DND-41 (cell line): ENCODE results near the gene SLFN11.

Source experiments
- ATAC-seq: fragments of 200-7000 bp; cut with Tn5 transposase; 3 replicates; pipeline ENCODE4 v1.9.1; 2021; ENCODE audit warnings: low read depth; ENCODE audit not compliant: insufficient read depth
- DNase-seq: peaks from one replicate; pipeline ENCODE4 v3.0.0-alpha.2; 2020
- H2AFZ ChIP-seq: 2 replicates; pipeline ENCODE4 v1.6.0; 2012; ENCODE audit warnings: low read depth, low read length
- H3K27ac ChIP-seq: 2 replicates; pipeline ENCODE4 v1.5.1; 2012; ENCODE audit warnings: low read length, inconsistent platforms
- H3K27me3 ChIP-seq: fragments of 200-600 bp; sonication (generic); 2 replicates; pipeline ENCODE4 v1.6.0; 2012; ENCODE audit warnings: low read length, mild to moderate bottlenecking, inconsistent platforms; ENCODE audit not compliant: insufficient read depth, poor library complexity
- H3K36me3 ChIP-seq: 2 replicates; pipeline ENCODE4 v1.5.1; 2012; ENCODE audit warnings: low read length, inconsistent platforms; ENCODE audit not compliant: insufficient read depth
- H3K4me1 ChIP-seq: 2 replicates; pipeline ENCODE4 v1.5.1; 2012; ENCODE audit warnings: mild to moderate bottlenecking, low read length; ENCODE audit not compliant: insufficient read depth
- H3K4me2 ChIP-seq: 2 replicates; pipeline ENCODE4 v1.6.0; 2012; ENCODE audit warnings: mild to moderate bottlenecking, moderate library complexity, low read length, inconsistent platforms; ENCODE audit not compliant: insufficient read depth
- H3K4me3 ChIP-seq, 2 experiments: fragments of 200-600 bp in 1 of 2; shearing (Covaris generic) in 1 of 2; 2 replicates each; pipeline ENCODE4 v1.5.1; 2012 to 2016; ENCODE audit warnings: inconsistent platforms in 2 of 2, low read length in 2 of 2, mild to moderate bottlenecking in 2 of 2, low read depth in 1 of 2, moderate library complexity in 1 of 2
- H3K79me2 ChIP-seq: 2 replicates; pipeline ENCODE4 v1.6.0; 2012; ENCODE audit warnings: low read length, inconsistent platforms; ENCODE audit not compliant: insufficient read depth
- H3K9ac ChIP-seq: 2 replicates; pipeline ENCODE4 v1.6.0; 2012; ENCODE audit warnings: low read depth, mild to moderate bottlenecking, inconsistent platforms, low read length, moderate library complexity
- H3K9me3 ChIP-seq: 2 replicates; pipeline ENCODE4 v1.5.1; 2012; ENCODE audit warnings: low read length, moderate library complexity, mild to moderate bottlenecking, inconsistent platforms; ENCODE audit not compliant: insufficient read depth, severe bottlenecking
- H4K20me1 ChIP-seq: 2 replicates; pipeline ENCODE4 v1.6.0; 2012; ENCODE audit warnings: low read length; ENCODE audit not compliant: insufficient read depth
- EZH2 ChIP-seq: IDR thresholded peaks from 3 replicates; pipeline ENCODE4 v1.6.1; 2012; ENCODE audit warnings: borderline replicate concordance, low read depth, mild to moderate bottlenecking, moderate library complexity, low read length, inconsistent platforms; ENCODE audit not compliant: severe bottlenecking
- TF ChIP-seq, protein P1 (sequence below): IDR thresholded peaks from 2 replicates; pipeline ENCODE4 v1.5.1; 2012; ENCODE audit warnings: borderline replicate concordance, low read length, moderate library complexity, mild to moderate bottlenecking; ENCODE audit not compliant: poor library complexity, severe bottlenecking; ENCODE audit errors: extremely low read depth

The SLFN11 gene

DNA sequence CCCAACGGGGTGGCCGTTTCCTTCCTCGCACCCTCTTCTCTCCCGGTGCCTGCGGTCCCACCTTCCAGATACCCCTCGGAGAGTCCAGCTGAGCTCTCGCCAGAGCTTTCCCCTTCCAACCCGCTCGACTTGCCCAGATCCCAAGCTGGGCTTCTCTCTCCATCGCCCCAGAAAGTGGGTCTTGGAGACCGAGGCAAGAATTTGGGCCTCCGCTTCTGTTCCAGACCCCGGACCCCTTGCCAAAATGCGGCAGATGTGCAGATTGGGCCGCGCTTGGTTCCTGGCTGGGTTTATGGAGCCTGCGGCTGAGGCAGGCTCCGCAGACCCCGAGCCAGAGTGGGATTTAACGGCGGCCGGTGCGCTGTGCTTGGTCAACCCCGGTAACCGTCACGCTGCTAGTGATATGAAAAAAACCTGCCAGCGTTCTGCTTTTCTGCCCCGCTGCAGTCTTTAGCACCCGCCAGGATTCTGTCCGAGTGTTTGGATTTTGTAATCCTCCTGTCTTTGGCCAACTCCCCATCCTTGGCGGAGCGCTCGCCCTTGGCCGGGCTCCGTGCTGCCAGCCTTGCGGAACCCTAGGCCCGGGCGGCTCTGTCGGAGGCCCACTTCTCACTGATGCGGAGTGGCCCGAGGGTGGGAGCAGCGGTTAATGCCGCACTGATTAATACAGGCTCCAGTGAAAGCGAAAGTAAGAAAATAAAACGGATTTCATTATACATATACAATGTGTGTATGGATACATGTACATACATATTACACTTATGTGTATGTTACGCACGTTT lies 754 bp upstream of the SLFN11 start:
- peak overlapping the region; percentile 81 to 89 for H3K4me3 ChIP-seq
- H4K20me1 ChIP-seq, result peaks cover 5% of the 10 kb centered on the region; the same call in 1 of the 2 replicates
- peaks cover 10% of the 10 kb centered on the region for H3K36me3 ChIP-seq
- H3K27ac ChIP-seq, result peak overlapping the region; percentile 97
- peak overlapping the region; percentile 77 for H3K4me2 ChIP-seq
- DNase-seq (peak; percentile 72), ATAC-seq (peak; percentile 66)
- H3K9me3 ChIP-seq, result no peaks in the 10 kb centered on the region
- peak overlapping the region; percentile 83 for H2AFZ ChIP-seq
- H3K9ac ChIP-seq, result peak overlapping the region; percentile 94
- H3K4me1 ChIP-seq, result peaks cover 46% of the 10 kb centered on the region
- peaks cover 58% of the 10 kb centered on the region for H3K79me2 ChIP-seq
- no peaks in the 10 kb centered on the region for H3K27me3 ChIP-seq
- no peak for TF ChIP-seq EZH2
- TF ChIP-seq, protein P1, sequence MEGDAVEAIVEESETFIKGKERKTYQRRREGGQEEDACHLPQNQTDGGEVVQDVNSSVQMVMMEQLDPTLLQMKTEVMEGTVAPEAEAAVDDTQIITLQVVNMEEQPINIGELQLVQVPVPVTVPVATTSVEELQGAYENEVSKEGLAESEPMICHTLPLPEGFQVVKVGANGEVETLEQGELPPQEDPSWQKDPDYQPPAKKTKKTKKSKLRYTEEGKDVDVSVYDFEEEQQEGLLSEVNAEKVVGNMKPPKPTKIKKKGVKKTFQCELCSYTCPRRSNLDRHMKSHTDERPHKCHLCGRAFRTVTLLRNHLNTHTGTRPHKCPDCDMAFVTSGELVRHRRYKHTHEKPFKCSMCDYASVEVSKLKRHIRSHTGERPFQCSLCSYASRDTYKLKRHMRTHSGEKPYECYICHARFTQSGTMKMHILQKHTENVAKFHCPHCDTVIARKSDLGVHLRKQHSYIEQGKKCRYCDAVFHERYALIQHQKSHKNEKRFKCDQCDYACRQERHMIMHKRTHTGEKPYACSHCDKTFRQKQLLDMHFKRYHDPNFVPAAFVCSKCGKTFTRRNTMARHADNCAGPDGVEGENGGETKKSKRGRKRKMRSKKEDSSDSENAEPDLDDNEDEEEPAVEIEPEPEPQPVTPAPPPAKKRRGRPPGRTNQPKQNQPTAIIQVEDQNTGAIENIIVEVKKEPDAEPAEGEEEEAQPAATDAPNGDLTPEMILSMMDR, result no peak

DNA sequence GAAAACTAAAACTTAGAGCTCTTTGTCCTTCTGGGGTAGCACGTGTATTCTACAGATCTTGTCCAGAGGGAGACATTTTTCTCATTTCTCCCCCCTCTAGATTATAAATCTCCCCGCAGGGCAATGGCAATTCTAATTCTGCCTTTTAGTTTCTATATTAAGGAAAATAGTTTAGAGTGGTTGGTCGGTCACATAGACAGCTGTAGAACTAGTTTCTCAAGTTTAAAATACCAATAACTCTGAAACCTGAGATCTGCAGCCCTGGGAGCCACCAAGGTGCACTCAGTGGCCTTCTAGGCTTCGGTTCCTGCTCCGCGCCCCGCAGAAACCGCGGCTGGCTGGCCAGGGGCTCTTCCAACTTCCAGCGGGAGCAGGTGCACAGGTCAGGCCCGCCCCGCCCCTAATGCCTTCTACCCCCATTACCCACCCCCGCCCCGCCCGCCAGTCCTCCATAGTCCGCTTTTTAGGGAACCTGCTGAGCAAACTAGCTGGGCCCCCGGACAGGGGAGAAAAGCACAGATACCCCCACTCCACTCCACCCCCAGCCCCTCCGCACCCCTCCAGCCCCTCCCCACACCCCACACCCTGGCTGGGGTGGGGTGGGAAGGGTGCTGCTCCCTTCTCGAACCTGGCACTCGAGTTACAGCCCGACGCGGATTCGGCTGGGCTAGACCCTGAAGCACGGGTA lies 431 bp downstream of the SLFN11 start:
- H3K79me2 ChIP-seq, result peaks cover 69% of the 10 kb centered on the region
- peak; percentile 27 for ATAC-seq
- H4K20me1 ChIP-seq, result peaks cover 17% of the 10 kb centered on the region
- peak overlapping the region; percentile 83 for H2AFZ ChIP-seq
- peak overlapping the region; percentile 77 for H3K4me2 ChIP-seq
- H3K27ac ChIP-seq, result peak overlapping the region; percentile 97
- peak overlapping the region; percentile 94 for H3K9ac ChIP-seq
- H3K4me1 ChIP-seq, result peaks cover 57% of the 10 kb centered on the region
- peak; percentile 64 for DNase-seq
- H3K4me3 ChIP-seq, result peak overlapping the region; percentile 81 to 89
- no peaks in the 10 kb centered on the region for H3K27me3 ChIP-seq
- no peak for TF ChIP-seq EZH2
- TF ChIP-seq, protein P1, result peak; percentile 11
- peaks cover 22% of the 10 kb centered on the region for H3K36me3 ChIP-seq
- no peaks in the 10 kb centered on the region for H3K9me3 ChIP-seq

DNA sequence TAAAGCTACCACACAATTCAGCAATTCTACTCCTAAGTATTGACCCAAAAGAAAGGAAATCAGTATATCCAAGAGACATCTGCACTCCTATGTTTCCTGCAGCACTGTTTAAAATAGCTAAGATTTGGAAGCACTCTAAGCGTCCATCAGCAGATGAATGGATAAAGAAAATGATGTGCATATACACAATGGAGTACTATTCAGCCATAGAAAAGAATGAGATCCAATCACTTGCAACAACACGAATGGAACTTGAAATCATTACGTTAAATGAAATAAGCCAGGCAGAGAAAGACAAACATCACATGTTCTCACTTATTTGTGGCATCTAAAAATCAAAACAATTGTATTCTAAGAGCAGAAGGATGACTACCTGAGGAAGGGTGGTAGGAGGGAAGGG lies 1.5 kb downstream of the SLFN11 start:
- H3K27me3 ChIP-seq, result no peaks in the 10 kb centered on the region

More for the DNA sequence above, 1.5 kb downstream of the SLFN11 start:
- Histone ChIP-seq H3K36me3 (peaks cover 33% of the 10 kb centered on the region), H3K9ac (peak overlapping the region; percentile 94), H3K79me2 (peaks cover 80% of the 10 kb centered on the region), H3K4me1 (peaks cover 64% of the 10 kb centered on the region), H3K4me3 (peak overlapping the region; percentile 81 to 89; a peak in 3 of 4 replicates), H3K9me3 (no peaks in the 10 kb centered on the region), H2AFZ (no peak overlapping the region), H4K20me1 (peaks cover 27% of the 10 kb centered on the region), H3K27ac (peak overlapping the region; percentile 10; the same call in 1 of the 2 replicates), H3K4me2 (peak overlapping the region; percentile 77)
- no peak for ATAC-seq
- TF ChIP-seq, protein P1, result no peak
- no peak for TF ChIP-seq EZH2
- no peak for DNase-seq
